ENCODE measurements around the gene TBC1D1.

DNA sequence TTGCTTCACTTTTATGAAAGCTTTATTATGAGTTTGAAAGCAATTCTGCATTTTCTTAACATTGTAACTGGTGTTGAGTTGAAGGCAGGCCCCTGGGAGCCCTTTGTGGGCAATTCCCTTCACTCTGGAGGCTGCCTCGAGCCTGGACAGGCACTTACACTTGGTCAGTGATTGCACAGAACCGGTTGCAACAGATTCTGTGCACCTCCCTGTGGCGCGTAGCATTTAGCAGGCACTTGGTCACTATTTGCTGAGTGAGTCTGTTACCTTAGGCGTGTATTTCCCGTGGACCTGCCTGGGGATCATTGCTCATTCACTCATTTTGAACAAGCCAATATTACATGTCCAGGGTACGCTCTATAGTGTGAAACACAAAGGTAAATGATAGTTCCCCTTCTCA is 149.7 kb downstream of the TBC1D1 start:
- TF ChIP-seq, protein P1, sequence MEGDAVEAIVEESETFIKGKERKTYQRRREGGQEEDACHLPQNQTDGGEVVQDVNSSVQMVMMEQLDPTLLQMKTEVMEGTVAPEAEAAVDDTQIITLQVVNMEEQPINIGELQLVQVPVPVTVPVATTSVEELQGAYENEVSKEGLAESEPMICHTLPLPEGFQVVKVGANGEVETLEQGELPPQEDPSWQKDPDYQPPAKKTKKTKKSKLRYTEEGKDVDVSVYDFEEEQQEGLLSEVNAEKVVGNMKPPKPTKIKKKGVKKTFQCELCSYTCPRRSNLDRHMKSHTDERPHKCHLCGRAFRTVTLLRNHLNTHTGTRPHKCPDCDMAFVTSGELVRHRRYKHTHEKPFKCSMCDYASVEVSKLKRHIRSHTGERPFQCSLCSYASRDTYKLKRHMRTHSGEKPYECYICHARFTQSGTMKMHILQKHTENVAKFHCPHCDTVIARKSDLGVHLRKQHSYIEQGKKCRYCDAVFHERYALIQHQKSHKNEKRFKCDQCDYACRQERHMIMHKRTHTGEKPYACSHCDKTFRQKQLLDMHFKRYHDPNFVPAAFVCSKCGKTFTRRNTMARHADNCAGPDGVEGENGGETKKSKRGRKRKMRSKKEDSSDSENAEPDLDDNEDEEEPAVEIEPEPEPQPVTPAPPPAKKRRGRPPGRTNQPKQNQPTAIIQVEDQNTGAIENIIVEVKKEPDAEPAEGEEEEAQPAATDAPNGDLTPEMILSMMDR (IDR thresholded peaks at IDR 0.05 in 4 of 5, conservative IDR thresholded peaks at IDR 0.05 in 1 of 5): no peak
- TF ChIP-seq POLR2A (IDR thresholded peaks at IDR 0.05): no peak
